ENCODE measurements around the gene SPNS3.

The SPNS3 gene

DNA sequence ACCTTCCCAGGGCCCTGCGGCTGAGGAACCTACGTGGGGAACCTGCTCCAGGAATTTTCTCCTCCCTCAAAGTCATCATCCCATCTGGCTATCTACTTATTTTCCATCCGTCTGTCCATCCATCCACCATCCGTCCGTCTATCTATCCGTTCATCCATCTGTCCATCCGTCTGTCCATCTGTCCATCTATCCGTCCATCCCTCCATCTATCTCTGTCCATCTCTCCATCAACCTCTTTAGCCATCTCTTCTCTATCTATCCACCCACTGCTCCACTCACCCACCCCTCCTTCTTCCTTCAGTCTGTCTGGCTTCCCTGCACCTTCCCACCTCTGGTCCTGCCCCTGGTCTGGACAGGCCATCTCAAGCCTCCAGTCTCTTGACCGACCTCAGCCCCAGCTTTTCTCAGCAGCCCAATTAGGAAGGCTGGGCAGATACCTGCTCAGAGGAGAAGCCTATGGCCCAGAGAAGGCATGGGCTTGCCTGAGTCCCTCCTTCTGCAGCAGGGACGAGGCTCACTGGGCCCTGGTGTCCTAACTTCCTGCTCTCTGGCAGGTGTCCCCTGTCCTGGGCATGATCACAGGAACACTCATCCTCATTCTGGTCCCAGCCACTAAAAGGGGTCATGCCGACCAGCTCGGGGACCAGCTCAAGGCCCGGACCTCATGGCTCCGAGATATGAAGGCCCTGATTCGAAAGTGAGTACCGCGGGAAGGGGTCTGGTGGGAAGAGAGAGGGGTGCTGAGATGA, 98.4 kb downstream of the SPNS3 start:
- DNase-seq, result no peak

DNA sequence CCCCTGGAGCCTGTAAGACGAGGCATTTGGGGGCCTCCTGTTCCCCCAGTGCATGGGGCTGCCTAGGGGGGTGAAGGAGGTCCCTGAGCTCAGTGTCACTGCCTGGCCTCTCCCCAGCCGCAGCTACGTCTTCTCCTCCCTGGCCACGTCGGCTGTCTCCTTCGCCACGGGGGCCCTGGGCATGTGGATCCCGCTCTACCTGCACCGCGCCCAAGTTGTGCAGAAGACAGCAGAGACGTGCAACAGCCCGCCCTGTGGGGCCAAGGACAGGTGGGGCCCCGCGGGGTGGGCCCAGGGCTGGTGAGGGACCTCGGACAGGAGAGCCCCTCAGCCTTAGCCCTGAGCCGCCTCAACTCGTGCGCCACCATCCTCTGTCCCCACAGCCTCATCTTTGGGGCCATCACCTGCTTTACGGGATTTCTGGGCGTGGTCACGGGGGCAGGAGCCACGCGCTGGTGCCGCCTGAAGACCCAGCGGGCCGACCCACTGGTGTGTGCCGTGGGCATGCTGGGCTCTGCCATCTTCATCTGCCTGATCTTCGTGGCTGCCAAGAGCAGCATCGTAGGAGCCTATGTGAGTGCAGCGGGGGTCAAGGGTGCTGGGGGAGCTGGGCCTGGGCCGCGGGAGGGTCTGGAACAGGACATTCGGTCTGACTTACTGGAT, 99.3 kb downstream of the SPNS3 start:
- DNase-seq, result no peak

DNA sequence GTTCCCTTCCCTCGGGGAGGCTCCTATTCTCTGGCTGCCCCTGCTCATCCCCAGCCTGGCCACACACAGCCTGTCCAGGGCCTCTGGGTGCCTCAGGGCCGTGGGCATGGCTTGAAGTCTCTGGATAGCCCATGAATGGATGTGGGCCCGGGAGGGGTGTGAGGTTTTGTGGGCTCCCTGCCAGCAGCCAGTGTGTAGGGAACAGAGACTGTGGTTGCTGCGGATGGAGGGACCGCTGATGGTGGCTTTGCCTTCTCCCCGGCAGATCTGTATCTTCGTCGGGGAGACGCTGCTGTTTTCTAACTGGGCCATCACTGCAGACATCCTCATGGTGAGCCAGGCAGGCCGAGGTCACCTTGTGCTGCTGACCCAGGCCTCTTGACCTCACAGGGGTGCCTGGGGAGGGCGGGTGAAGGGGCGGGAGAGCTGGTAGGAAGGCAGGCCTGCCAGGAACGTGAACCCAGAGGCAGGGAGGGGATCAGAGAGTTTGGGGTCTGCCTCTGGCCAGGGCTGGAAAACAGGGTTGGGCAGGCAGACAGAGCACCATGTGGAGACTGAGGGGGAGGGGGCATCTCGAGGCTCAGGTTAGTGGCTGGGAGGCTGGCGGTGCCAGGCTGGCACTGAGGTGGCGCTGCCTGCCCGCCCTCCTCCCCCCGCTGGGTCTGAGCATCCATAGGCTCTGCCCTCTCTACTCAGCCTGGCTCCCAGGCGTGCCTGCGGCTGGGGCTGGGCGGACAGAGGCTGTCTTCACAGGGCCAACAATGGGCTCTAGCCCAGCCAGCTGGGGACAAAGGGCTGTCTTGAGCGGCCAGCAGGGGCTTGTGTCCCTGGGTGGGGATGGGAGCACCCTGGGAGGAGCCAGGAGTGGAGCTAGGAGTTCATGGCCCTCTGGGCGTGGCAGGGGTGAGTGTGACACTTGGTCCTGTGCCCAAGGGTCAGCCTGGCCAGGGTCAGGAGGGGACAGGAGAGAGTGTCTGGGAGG, 100.1 kb downstream of the SPNS3 start:
- no peak for DNase-seq

DNA sequence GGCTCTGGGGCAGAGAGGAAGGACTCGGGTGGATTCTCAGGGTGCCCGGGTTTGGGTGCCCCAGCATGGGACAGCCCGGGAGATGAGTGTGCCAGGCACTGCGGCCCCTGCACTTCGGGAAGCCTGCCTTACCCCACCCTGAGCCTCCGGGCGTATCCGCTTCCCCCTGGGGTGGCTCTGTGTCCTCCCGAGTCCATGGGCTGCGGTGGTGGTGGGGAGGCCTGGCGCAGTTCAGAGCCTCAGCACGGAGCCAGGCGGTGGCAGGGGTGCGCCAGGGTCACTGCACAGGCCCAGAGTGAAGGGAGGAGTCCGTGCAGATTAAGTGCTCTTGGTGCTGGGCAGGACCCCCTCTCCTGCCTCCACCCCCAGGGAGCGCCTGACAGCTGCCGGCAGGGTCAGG, 100.8 kb downstream of the SPNS3 start:
- no peak for DNase-seq

DNA sequence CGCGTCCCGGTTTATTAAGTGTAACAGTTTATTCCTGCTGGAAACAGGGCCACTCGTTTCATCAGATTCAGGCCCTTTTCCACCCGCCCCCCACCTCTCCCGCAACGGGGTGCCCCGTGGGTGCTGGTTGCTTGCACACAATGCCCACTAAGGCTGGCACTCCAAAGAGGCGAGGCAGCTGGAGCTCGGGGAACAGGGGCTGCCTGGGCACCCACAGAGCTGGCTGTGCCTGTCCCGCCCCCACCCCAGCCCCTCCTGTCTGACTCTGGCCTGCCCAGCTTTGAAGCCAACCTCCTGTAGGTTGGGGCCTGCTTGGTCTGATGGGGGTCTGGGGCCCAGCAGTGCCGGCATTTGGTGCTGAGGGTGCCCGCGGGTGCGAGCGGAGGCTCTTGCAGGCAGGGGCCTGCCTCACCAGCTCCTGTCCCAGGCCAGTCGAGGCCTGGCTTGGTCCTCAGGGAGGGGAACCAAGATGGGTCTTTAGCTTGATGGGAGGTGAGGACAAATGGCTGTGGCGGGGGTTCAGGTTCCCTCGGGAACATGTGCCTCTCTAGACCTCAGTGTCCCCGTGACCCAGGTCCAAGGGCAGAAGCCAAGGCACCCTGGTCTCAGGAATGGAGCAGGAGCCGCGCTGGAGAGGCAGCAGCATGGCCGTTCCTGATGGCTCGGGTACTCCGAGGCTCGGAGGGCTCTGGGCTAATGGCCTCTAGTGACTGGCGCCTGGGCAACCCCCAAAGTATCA, 101.4 kb downstream of the SPNS3 start:
- no peak for DNase-seq

DNA sequence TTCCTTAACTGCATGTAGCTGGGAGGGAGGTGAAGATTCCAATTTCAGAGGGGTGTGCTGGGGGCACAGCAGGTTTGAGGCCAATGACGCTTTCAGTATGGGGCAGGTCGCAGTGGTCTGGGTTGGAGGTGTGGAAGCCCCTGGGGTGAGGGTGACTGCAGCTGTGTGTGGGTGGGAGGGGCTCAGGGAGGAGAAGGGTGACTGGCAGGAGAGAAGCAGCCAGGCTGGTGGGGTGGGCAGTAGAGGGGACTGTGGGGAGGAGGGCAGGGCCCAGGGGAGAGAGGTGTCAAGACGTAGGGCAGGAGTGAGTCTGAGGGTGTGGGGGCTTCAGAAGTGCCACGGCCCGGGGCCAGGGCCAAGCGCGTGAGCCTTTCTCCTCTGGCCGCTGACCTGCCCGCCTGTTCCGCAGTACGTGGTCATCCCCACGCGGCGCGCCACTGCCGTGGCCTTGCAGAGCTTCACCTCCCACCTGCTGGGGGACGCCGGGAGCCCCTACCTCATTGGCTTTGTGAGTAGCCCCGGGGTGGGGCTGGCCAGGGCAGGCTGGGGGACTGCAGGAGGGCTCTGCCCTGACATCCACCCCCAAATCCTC, 102.0 kb downstream of the SPNS3 start:
- no peak for DNase-seq

DNA sequence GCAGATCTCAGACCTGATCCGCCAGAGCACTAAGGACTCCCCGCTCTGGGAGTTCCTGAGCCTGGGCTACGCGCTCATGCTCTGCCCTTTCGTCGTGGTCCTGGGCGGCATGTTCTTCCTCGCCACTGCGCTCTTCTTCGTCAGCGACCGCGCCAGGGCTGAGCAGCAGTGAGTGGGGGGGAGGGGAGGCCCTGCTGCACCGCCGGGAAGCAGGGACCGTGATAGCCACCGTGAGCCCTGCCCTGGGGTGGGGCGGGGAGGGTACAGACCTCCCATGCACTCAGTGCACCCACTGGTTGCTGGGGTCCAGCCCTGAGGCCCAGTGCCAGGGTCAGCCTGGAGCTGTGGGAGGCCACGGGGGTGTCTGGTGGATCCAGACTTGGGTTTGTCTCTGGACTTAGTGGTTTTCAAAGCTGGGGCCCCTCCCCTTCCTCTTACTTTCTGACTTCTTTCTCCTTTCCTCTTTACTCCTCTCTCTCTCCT, 102.6 kb downstream of the SPNS3 start:
- DNase-seq, result no peak

DNA sequence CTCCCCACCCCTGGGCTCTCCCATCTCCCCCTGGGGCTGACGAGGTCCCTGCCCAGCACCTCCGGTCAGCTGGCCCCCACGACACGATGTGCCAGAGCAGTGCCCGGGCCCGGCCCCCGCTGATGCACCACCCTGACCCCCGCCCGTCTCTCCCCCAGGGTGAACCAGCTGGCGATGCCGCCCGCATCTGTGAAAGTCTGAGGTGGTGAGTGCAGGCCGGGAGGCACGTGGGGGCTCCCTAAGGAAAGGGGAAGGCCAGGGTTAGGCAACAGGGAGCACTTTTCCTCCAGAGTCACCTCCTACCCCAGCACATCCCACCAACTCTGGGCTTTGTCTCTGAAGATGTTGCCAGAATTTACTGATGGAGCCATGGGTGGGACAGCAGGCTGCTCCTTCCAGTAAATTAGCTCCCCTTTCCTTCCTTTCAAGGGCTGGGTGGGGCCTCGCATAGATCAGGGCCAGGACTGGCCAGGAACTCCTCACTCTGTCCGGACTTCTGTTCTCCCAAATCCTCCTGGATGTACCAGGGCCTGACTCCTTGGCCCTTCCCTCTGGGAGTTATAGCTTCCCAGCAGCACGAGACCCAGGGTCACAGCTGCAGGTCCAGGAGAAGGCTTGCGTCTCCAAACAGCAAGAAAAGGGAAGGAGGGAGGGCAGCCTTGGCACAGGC, 103.1 kb downstream of the SPNS3 start:
- no peak for DNase-seq

All from DMS79 treated with DMSO at 0.1 percent for 48 hours (cell line).